SW 1271 (cell line): ENCODE measurements around the gene PLRG1.

ENCODE experiments used
- DNase-seq, 2 experiments: peaks; one replicate each; lab custom pipeline; 2025; lab: John Stamatoyannopoulos, UW

The PLRG1 gene

DNA sequence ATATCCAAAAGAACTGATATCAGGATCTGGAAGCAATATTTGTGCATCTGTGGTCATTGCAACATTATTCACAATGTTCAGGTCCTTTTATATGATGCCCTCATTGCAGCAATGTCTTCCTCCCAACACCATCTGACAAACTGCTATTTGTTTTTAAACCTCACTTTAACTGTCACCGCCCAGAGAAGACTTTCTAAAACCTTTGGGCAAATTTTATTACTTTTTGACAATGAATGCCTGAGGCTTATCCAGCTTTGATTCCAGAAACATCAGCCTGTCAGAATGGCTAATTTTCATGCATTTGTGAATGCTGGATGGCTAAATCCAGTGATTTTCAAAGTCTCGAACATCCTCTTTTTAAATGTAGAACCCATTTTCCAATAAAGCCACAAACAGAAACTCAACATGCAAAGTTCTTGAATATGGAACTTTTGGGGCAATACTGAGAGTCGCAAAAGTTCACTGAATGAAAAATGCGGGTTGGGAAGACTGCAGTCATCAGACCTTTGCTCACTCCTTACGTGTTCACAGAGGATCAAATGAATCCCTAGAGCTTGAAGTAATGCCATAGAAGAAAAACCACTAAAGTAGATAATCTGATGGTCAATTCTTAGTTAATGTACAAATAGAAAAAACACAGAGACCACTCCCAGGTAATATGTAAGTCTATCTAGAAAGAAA, 23.1 kb upstream of the PLRG1 start:
- no peak for DNase-seq

- DNase-seq = no peak
Measured at GRCh38 chr4:154569584-154569983, 19.4 kb upstream of the PLRG1 start.

DNA sequence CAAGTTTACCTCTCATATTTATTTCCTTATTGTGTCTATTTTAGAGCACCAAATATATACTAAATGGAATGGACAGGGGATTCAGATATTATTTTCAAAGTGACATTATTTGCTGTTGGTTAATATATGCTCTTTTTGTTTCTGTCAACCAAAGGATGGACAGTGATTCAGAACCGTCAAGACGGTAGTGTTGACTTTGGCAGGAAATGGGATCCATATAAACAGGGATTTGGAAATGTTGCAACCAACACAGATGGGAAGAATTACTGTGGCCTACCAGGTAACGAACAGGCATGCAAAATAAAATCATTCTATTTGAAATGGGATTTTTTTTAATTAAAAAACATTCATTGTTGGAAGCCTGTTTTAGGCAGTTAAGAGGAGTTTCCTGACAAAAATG, 18.8 kb upstream of the PLRG1 start:
- no peak for DNase-seq

GRCh38 chr4:154566639-154567204, 16.5 kb upstream of the PLRG1 start:
- no peak for DNase-seq

- no peak for DNase-seq
Measured at GRCh38 chr4:154565704-154566103, 15.5 kb upstream of the PLRG1 start.

GRCh38 chr4:154564311-154564710, 14.1 kb upstream of the PLRG1 start:
- DNase-seq = no peak

GRCh38 chr4:154562697-154563254, 12.6 kb upstream of the PLRG1 start, which contains the start of gene FGB:
FGB (plus strand) TSS chr4:154563011; CDS start chr4:154563019, 8 bp downstream.
- no peak for DNase-seq

- DNase-seq = no peak
Measured at GRCh38 chr4:154560824-154561231, 10.6 kb upstream of the PLRG1 start.

DNA sequence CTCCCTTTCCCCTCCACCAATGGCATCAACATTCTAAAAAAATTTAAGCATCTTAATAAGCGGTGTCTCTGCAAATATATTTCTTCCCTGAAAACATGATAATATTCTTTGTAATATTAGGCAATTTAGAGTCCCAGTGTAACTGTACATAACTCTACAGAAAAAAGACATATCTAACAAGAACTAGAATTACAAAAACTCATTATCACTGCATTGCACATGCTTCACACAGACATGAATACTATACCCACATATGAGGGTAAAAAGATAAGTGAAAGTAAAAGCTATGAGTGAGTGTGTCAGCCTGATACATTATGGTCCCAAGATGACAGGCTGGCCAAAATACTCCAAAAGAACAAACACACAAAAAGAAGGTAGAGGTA, 10.2 kb upstream of the PLRG1 start:
- no peak for DNase-seq

GRCh38 chr4:154559494-154560418, 9.6 kb upstream of the PLRG1 start:
- peak in 1 of 2 experiments; percentile 2 for DNase-seq

DNA sequence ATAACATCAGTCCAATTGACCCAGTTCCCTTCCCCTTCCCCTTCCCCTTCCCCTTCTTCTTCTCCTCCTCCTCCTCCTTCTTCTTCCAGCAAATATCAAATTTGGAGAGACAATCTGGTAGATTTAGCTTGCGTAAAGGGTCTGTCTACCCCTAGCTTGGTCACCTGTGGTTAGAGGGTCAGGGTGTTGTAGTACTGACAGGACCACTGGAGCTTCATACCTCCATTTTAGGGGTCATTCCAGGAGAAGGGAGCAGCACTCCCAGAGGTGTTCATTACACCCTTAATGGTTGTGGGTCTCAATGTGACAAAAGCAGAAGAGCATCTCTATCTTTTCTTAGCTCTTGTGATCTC, 8.9 kb upstream of the PLRG1 start:
- DNase-seq = no peak

DNA sequence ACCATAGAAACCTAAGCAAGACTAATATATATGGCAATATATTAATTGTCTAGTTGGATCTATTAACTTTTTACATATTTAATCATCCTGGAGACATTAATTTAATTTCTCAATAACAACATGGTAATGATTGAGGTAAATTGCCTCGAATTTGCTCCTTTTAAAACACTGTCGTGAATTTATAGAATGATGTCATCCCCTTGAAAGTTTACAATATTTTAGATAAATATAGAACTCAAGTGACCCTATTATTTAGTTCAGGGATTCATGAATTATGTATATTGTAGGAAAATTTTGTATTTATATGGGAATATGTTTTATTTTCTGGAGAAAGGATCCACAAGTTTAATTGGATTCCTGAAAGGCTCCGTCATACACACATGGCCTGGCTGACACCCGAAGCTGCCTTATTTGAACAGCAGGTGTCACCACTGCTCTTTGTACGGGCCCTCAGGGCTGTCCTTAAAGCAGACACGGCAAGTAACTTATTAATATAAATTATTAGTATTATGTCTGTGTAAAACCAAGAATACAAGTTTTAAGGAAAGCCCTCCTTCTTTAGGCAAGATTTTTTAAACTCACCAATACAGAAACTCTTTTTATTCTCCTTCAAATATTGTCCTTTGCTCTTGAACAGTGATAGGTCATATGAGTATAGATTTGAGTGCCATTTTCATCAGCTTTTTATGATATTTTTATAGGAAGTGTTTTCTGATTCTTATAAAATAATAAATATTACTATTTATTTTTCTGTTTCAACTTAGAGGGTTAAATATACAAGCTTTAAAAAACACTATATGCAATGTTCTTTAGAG, 1.9 kb upstream of the PLRG1 start:
- DNase-seq = peak in 1 of 2 experiments; percentile 63

DNA sequence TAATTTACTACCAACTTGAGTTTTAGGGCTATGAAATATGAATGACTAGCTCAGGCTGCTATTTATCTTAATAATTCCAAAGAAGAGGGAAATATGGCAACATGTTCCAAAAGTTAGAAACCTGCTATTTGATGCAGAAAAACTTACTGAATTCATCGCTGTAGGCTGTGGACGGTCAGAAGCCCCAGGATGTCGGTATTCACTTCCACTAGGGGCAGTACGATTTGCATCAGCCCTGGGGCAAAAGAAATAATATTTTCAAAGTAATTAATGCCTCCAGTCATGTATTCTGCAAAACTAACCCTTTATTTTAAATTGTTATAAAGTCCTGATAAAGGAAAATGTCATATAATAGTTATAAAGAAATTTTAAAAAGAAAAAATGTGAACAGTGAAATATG, 4.5 kb downstream of the PLRG1 start:
- DNase-seq = no peak

- no peak for DNase-seq
Measured at GRCh38 chr4:154542271-154542879, 7.8 kb downstream of the PLRG1 start.

- DNase-seq = no peak
Measured at GRCh38 chr4:154534296-154534695, 15.9 kb downstream of the PLRG1 start.

GRCh38 chr4:154529728-154530519, 20.3 kb downstream of the PLRG1 start:
- DNase-seq = no peak

- DNase-seq = no peak
Measured at GRCh38 chr4:154528869-154529268, 21.3 kb downstream of the PLRG1 start.

DNA sequence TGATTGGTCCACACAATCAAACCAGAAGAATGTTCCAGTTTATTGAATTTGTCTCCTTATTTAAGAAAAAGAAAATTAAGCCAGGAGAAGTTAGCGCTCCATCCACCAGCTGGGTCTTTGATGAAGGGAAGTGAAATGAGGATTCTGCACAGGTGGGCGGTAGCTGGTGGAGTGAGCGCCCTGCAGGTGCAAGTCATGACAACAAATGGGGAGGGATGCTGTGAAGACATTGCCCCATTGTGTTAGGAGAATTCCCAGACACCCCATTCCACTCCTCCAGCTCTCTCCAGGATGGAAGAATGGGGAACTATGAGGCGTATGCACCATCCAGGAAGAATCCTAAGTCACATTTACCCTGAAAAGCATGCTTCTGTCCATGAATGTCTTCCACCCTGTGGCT, 22.9 kb downstream of the PLRG1 start:
- no peak for DNase-seq

- DNase-seq = no peak
Measured at GRCh38 chr4:154526151-154526550, 24.0 kb downstream of the PLRG1 start.

DNA sequence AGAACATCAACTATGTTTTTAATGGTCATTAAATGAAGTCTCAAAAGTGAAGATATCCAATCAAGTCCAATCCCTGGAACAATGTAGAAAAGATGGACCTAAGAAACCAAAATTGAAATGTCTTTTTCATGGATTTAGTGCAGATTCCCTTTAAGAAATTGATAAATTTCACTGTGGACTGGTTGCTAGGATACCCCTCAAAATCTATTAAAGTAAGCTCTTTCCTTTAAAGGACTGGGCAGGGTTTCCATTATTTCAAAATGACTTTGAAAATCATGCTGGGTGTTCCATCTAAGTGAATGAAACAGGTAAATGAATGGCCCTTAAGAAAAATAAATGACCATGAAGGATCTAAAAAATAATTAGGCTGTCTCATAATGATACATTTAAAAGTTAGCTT, 28.6 kb downstream of the PLRG1 start:
- DNase-seq = no peak

- DNase-seq = no peak
Measured at GRCh38 chr4:154519214-154519613, 31.0 kb downstream of the PLRG1 start.
